Stomach (tissue), 4 donors: ENCODE results near the gene KIAA1671.

Source experiments
- CTCF ChIP-seq, 7 experiments: fragments of 450-650 bp in 4 of 7; fragments of 200-600 bp in 3 of 7; sonication (generic) in 3 of 7; IDR thresholded peaks; one replicate each; pipeline ENCODE4 v1.5.1; 2016 to 2019; ENCODE audit warnings: antibody characterized with exemption in 7 of 7, control low read depth in 2 of 7, mild to moderate bottlenecking in 1 of 7
- EP300 ChIP-seq: sonication (generic); formaldehyde crosslinking; IDR thresholded peaks from one replicate; pipeline ENCODE4 v1.6.1; 2017; ENCODE audit warnings: antibody characterized with exemption
- POLR2A ChIP-seq, 4 donors: fragments of 450-650 bp; IDR thresholded peaks; one replicate each; pipeline ENCODE4 v1.6.1; 2016; ENCODE audit warnings: antibody characterized with exemption in 4 of 4, control low read depth in 2 of 4, mild to moderate bottlenecking in 1 of 4, moderate library complexity in 1 of 4
- POLR2AphosphoS5 ChIP-seq, 3 donors: sonication (generic); formaldehyde crosslinking; IDR thresholded peaks; one replicate each; pipeline ENCODE4 v1.6.1; 2016; ENCODE audit warnings: antibody characterized with exemption in 3 of 3

- TF ChIP-seq POLR2A (IDR thresholded peaks at IDR 0.05) (no peak), CTCF (IDR thresholded peaks at IDR 0.05) (no peak), POLR2AphosphoS5 (IDR thresholded peaks at IDR 0.05) (no peak), EP300 (no peak)
Observed at GRCh38 chr22:24957043-24957442, 4.5 kb downstream of the KIAA1671 start.
